Stomach (tissue), 9 donors: ENCODE results near the gene LY6G6C. TPM values are rescaled to one million over a fixed set of nuclear protein-coding genes. Genes with fewer than 3 reads are reported as not detected.

Experiments
- DNase-seq, 2 donors: peaks; one replicate each; pipeline versions ENCODE4 v3.0.0 to v3.0.0-alpha.2; 2013 to 2019
- H3K27ac ChIP-seq, 5 donors: fragments of 200-600 bp in 4 of 5; sonication (generic) in 4 of 5; one replicate each; pipeline ENCODE4 v1.5.1; 2013 to 2019; ENCODE audit warnings: mild to moderate bottlenecking in 1 of 5, moderate library complexity in 1 of 5
- H3K27me3 ChIP-seq, 3 donors: fragments of 200-600 bp; sonication (generic); one replicate each; pipeline ENCODE4 v1.5.1; 2017 to 2019; ENCODE audit warnings: mixed run types in 1 of 3
- H3K36me3 ChIP-seq, 4 donors: fragments of 200-600 bp; sonication (generic); 1 replicate in 3 of 4; 2 replicates in 1 of 4; pipeline ENCODE4 v1.5.1; 2016 to 2019
- H3K4me1 ChIP-seq, 4 donors: fragments of 200-600 bp; sonication (generic); one replicate each; pipeline ENCODE4 v1.5.1; 2016 to 2019
- H3K4me3 ChIP-seq, 4 donors: fragments of 200-600 bp; sonication (generic) in 3 of 4; one replicate each; pipeline ENCODE4 v1.5.1; 2016 to 2019; ENCODE audit warnings: mild to moderate bottlenecking in 1 of 4
- H3K9me3 ChIP-seq, 4 donors: fragments of 200-600 bp; sonication (generic); one replicate each; pipeline ENCODE4 v1.5.1; 2016 to 2019
- EP300 ChIP-seq: sonication (generic); formaldehyde crosslinking; IDR thresholded peaks from one replicate; pipeline ENCODE4 v1.6.1; 2017; ENCODE audit warnings: antibody characterized with exemption
- POLR2A ChIP-seq, 4 donors: fragments of 450-650 bp; IDR thresholded peaks; one replicate each; pipeline ENCODE4 v1.6.1; 2016; ENCODE audit warnings: antibody characterized with exemption in 4 of 4, control low read depth in 2 of 4, mild to moderate bottlenecking in 1 of 4, moderate library complexity in 1 of 4
- POLR2AphosphoS5 ChIP-seq, 3 donors: sonication (generic); formaldehyde crosslinking; IDR thresholded peaks; one replicate each; pipeline ENCODE4 v1.6.1; 2016; ENCODE audit warnings: antibody characterized with exemption in 3 of 3
- whole genome bisulfite sequencing, 5 donors: extraction: QIAGEN DNeasy Blood & Tissue Kit in 3 of 5; methylation state at CpG; one replicate each; pipeline versions ENCODE4 v1.1.5 to v1.1.7; 2013 to 2018; 5-methylcytosine and 5-hydroxymethylcytosine counted together
- intact Hi-C: fragments of 100-400 bp; cut with DNase I; formaldehyde crosslinking; loops from one replicate; pipeline ENCODE4 v1.15.1; 2023; ENCODE audit warnings: low total_unique reads
- polyA plus RNA-seq, 3 donors: library from polyadenylated mRNA; stranded (reverse); fragments of 200-250 nt; gene quantifications; one replicate each; pipeline ENCODE4 v1.2.3, GENCODE V29; 2013
- total RNA-seq, 5 donors: library from RNA; depleted of rRNA; stranded (reverse); fragments of >200 nt; gene quantifications; one replicate each; pipeline versions ENCODE4 v1.1.0 to v1.2.3, GENCODE V29; 2014 to 2016
- TF ChIP-seq, protein P1 (sequence below), 7 experiments: fragments of 450-650 bp in 4 of 7; fragments of 200-600 bp in 3 of 7; sonication (generic) in 3 of 7; IDR thresholded peaks; one replicate each; pipeline ENCODE4 v1.5.1; 2016 to 2019; ENCODE audit warnings: antibody characterized with exemption in 7 of 7, control low read depth in 2 of 7, mild to moderate bottlenecking in 1 of 7
- donor health status: healthy with polysubstance abuse.
- donor health status: Bipolar disorder and iron deficiency.
- donor health status: healthy.

The LY6G6C gene
- total and polyA plus RNA-seq, 8 donors: 0.90 TPM; not detected in 7

DNA sequence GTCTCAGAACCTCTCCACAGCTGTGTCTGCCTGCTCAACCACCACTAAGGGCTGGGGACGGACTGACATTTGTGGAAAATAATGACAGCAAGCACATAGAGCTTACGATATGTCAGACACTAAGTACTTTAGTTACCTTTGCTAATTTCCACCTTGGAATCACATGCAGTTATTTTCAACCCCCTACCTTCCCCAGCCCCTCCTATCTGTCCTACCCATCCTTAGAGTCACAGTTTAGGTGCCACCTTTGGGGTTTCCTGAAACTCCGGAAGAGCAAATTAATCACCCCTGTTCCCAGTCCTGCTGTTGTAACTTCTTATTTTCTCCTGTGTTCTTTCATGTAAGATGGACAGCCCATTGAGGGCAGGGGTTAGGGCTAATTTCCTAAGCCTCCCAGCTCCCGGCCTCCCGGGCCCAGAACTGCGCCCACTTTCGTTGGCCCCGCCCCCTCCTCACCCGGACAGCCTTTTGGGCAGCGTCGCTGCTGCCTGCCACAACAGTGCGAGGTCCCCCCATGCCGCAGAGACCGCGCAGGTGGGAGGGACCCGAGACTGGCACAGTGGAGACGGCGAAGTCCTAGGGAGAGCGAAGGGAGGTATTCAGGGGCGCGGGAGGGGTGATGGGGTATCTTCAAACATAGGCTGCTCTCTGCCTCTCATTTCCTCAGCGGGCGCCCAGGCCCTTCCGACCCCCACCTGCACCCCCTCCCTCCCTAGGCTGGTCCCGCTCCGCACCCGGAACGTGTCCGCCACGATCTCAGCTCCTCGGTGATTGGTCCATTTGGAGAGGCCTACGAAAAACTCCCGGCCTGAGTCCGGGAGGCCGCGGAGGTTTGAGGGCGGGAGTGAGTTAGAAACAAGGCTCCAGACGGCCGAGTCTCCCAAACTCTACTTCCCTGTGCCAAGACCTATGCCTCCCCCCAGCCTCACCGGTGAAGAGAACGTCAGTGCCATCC lies 6.4 kb upstream of the LY6G6C start:
- DNase-seq: no peak
- WGBS, 5 donors: 78 to 85% (median 83%) methylated on average over 36 to 41 of the region's 41 CpGs
- peak overlapping the region in 4 of 5 donors; percentile 95 to 96 (median 96) for H3K27ac ChIP-seq
- TF ChIP-seq POLR2AphosphoS5 (IDR thresholded peaks at IDR 0.05): no peak
- no peak for TF ChIP-seq POLR2A (IDR thresholded peaks at IDR 0.05)
- no peak for TF ChIP-seq EP300
- TF ChIP-seq, protein P1, sequence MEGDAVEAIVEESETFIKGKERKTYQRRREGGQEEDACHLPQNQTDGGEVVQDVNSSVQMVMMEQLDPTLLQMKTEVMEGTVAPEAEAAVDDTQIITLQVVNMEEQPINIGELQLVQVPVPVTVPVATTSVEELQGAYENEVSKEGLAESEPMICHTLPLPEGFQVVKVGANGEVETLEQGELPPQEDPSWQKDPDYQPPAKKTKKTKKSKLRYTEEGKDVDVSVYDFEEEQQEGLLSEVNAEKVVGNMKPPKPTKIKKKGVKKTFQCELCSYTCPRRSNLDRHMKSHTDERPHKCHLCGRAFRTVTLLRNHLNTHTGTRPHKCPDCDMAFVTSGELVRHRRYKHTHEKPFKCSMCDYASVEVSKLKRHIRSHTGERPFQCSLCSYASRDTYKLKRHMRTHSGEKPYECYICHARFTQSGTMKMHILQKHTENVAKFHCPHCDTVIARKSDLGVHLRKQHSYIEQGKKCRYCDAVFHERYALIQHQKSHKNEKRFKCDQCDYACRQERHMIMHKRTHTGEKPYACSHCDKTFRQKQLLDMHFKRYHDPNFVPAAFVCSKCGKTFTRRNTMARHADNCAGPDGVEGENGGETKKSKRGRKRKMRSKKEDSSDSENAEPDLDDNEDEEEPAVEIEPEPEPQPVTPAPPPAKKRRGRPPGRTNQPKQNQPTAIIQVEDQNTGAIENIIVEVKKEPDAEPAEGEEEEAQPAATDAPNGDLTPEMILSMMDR (IDR thresholded peaks at IDR 0.05): no peak
- no peaks in the 10 kb centered on the region for H3K9me3 ChIP-seq
- peaks cover 36 to 59% (median 54%) of the 10 kb centered on the region in 4 donors for H3K36me3 ChIP-seq
- peaks cover 20 to 66% (median 39%) of the 10 kb centered on the region in 4 donors for H3K4me1 ChIP-seq
- peak overlapping the region; percentile 61 to 91 (median 82) for H3K4me3 ChIP-seq
- H3K27me3 ChIP-seq: no peaks in the 10 kb centered on the region
- intact Hi-C loops: no loop called here

- WGBS, 5 donors: 70 to 90% (median 79%) methylated on average over 7 of the region's 7 CpGs
- intact Hi-C loops: no loop called here
- H3K4me1 ChIP-seq: peaks cover 20 to 57% (median 37%) of the 10 kb centered on the region in 4 donors
- peak in 1 of 2 donors; percentile 58 for DNase-seq
- no peak for TF ChIP-seq POLR2A (IDR thresholded peaks at IDR 0.05)
- no peak for TF ChIP-seq POLR2AphosphoS5 (IDR thresholded peaks at IDR 0.05)
- TF ChIP-seq EP300: no peak
- TF ChIP-seq, protein P1 (IDR thresholded peaks at IDR 0.05): no peak
- peak overlapping the region; percentile 2 to 96 (median 95) for H3K27ac ChIP-seq
- no peak overlapping the region for H3K4me3 ChIP-seq
- no peaks in the 10 kb centered on the region for H3K27me3 ChIP-seq
- no peaks in the 10 kb centered on the region for H3K9me3 ChIP-seq
- H3K36me3 ChIP-seq: peaks cover 28 to 51% (median 46%) of the 10 kb centered on the region in 4 donors
These were observed 5.6 kb upstream of the LY6G6C start for GRCh38 chr6:31727034-31727716.

DNA sequence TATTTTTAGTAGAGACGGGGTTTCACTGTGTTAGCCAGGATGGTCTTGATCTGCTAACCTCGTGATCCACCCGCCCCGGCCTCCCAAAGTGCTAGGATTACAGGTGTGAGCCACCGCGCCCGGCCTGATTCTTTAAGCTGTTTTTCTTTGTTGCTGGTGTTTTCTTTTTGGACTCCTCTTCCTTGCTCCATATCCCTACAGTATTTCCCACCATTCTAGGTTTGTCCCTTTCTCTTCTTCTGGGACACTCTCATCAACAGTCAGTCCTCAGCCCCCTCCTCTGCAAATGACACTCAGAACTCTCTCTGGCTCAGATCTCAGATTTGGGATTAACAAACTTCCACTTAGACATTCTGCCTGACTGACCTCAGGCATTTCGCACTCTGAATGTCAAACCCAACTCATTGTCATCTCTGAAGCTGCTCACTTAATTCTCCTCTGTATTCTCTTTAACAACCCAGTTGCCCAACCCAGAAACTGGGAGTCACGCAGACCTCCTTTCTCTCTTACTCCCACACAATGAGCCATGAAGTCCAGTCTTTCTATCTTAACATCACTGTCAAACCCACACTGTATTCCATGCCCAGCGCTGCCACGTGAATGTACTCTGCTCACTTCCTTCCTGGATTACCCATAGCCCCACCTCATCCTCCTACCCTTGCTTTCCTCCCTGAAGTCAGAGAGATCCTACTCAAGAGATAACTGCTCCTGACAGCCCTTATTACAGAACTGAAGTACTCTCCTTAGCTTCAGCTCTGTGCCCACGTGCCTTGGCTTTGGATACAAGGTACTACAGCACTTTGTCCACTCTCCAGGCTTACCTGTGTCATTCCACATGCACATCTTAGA lies 4.2 kb upstream of the LY6G6C start:
- Histone ChIP-seq H3K4me1 (peaks cover 20 to 43% (median 29%) of the 10 kb centered on the region in 4 donors), H3K36me3 (peaks cover 14 to 37% (median 31%) of the 10 kb centered on the region in 4 donors), H3K4me3 (no peak overlapping the region), H3K27me3 (no peaks in the 10 kb centered on the region), H3K27ac (no peak overlapping the region), H3K9me3 (no peaks in the 10 kb centered on the region)
- TF ChIP-seq, protein P1 (IDR thresholded peaks at IDR 0.05): no peak
- TF ChIP-seq EP300 (no peak), POLR2A (IDR thresholded peaks at IDR 0.05) (no peak), POLR2AphosphoS5 (IDR thresholded peaks at IDR 0.05) (no peak)
- no peak for DNase-seq
- 80 to 89% (median 87%) methylated on average over 12 of the region's 12 CpGs for WGBS, 5 donors
- intact Hi-C loops: no loop called here
